LHCN-M2 (cell line): ENCODE measurements around the gene LIPN. TPM values are rescaled to one million over a fixed set of nuclear protein-coding genes. Genes with fewer than 3 reads are reported as not detected.

Source experiments
- DNase-seq: peaks from one replicate; pipeline ENCODE4 v3.0.0-alpha.2; 2012; ENCODE audit warnings: low read depth
- total RNA-seq: library from RNA; depleted of rRNA; stranded (reverse); fragments of >200 nt; gene quantifications from 2 replicates; pipeline ENCODE4 v1.2.3, GENCODE V29; 2014

Gene LIPN
- total RNA-seq, 1 experiment from 2014 or later = not detected

GRCh38 chr10:88783724-88784123, 23.9 kb downstream of the LIPN start:
- peak; percentile 77 for DNase-seq

GRCh38 chr10:88786032-88786770, 26.4 kb downstream of the LIPN start:
- no peak for DNase-seq

GRCh38 chr10:88787463-88787862, 27.6 kb downstream of the LIPN start:
- DNase-seq = no peak

GRCh38 chr10:88788924-88789323, 29.1 kb downstream of the LIPN start:
- no peak for DNase-seq

- peak; percentile 46 for DNase-seq
Measured at GRCh38 chr10:88791924-88792323, 32.1 kb downstream of the LIPN start.

- peak; percentile 76 for DNase-seq
Measured at GRCh38 chr10:88792661-88793060, 32.8 kb downstream of the LIPN start.

GRCh38 chr10:88793712-88794299, 34.0 kb downstream of the LIPN start:
- peak; percentile 77 for DNase-seq

- no peak for DNase-seq
Measured at GRCh38 chr10:88794731-88795130, 34.9 kb downstream of the LIPN start.

GRCh38 chr10:88800152-88801125, 40.6 kb downstream of the LIPN start:
- DNase-seq = peak; percentile 55

GRCh38 chr10:88802523-88803285, 42.9 kb downstream of the LIPN start, which contains the start of gene LIPM:
Gene LIPM (plus strand): TSS chr10:88802730. CDS start chr10:88802897, 167 bp downstream.
- DNase-seq = no peak

- DNase-seq = no peak
Measured at GRCh38 chr10:88803641-88804040, 43.8 kb downstream of the LIPN start.

GRCh38 chr10:88804083-88804812, 44.4 kb downstream of the LIPN start:
- no peak for DNase-seq

GRCh38 chr10:88805361-88805760, 45.5 kb downstream of the LIPN start:
- no peak for DNase-seq

- DNase-seq = no peak
Measured at GRCh38 chr10:88805924-88806323, 46.1 kb downstream of the LIPN start.

GRCh38 chr10:88809621-88810020, 49.8 kb downstream of the LIPN start:
- DNase-seq = no peak

GRCh38 chr10:88810196-88810961, 50.6 kb downstream of the LIPN start:
- peak; percentile 65 for DNase-seq

- no peak for DNase-seq
Measured at GRCh38 chr10:88813200-88813599, 53.4 kb downstream of the LIPN start.

GRCh38 chr10:88819290-88819689, 59.5 kb downstream of the LIPN start:
- DNase-seq = no peak

GRCh38 chr10:88820748-88821401, 61.1 kb downstream of the LIPN start:
- DNase-seq = peak; percentile 53
